RWPE2 (cell line): Measurements from ENCODE around the gene ADAMTS16.
"Not testable (repeated sequence)": the region's sequence is repeated elsewhere in the genome, so short reads cannot be mapped to it uniquely, and the experiment has no call there.

Source experiments
- ATAC-seq: fragments of 200-7000 bp; cut with Tn5 transposase; 3 replicates; pipeline ENCODE4 v1.9.1; 2021; ENCODE audit warnings: low read depth
- DNase-seq: peaks from one replicate; pipeline ENCODE4 v3.0.0-alpha.2; 2020; ENCODE audit warnings: low spot score
- H3K27ac ChIP-seq: fragments of 450-650 bp; 2 replicates; pipeline ENCODE4 v1.5.1; 2017; ENCODE audit warnings: mild to moderate bottlenecking; ENCODE audit not compliant: poor library complexity, severe bottlenecking
- H3K27me3 ChIP-seq: fragments of 250-450 bp; sonication (Bioruptor Pico); 2 replicates; pipeline ENCODE4 v1.5.1; 2021; ENCODE audit warnings: mild to moderate bottlenecking, moderate library complexity; ENCODE audit not compliant: insufficient read depth, poor library complexity, severe bottlenecking
- H3K36me3 ChIP-seq: fragments of 250-450 bp; sonication (Bioruptor Pico); 2 replicates; pipeline ENCODE4 v1.5.1; 2020; ENCODE audit warnings: low read depth, mild to moderate bottlenecking, moderate library complexity
- H3K4me1 ChIP-seq: fragments of 250-450 bp; sonication (Bioruptor Pico); 2 replicates; pipeline ENCODE4 v1.5.1; 2021; ENCODE audit warnings: mild to moderate bottlenecking, moderate library complexity; ENCODE audit not compliant: insufficient read depth, poor library complexity, severe bottlenecking
- H3K4me3 ChIP-seq: fragments of 250-450 bp; sonication (Bioruptor Pico); 2 replicates; pipeline ENCODE4 v1.5.1; 2021; ENCODE audit warnings: mild to moderate bottlenecking, moderate library complexity; ENCODE audit not compliant: severe bottlenecking
- H3K9me3 ChIP-seq: fragments of 250-450 bp; sonication (Bioruptor Pico); 2 replicates; pipeline ENCODE4 v1.5.1; 2021; ENCODE audit warnings: mild to moderate bottlenecking, moderate library complexity; ENCODE audit not compliant: severe bottlenecking
- TF ChIP-seq, protein P1 (sequence below): fragments of 450-650 bp; IDR thresholded peaks from one replicate; pipeline ENCODE4 v1.5.1; 2017; ENCODE audit warnings: mild to moderate bottlenecking, moderate library complexity; ENCODE audit not compliant: poor library complexity, severe bottlenecking

Gene ADAMTS16

DNA sequence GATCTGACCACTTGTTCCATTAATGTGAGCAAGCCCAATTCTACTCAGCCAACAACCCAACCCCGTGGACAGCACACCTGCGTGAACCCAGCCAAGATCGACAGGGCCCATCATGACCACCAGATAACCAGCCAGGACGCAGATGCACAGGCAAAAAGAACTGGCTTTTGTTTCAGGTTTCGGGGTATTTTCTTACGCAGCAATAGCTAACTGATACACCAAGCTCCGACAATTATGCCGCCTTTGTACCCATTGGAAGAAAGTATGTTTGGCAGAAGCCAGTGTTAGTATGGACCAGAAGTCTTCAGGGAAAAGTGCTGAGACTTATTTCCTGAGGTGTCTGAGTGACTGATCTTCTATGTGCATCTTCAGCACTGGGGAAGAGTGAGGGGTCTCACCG, 6.0 kb upstream of the ADAMTS16 start:
- Histone ChIP-seq H3K4me1 (no peaks in the 10 kb centered on the region), H3K27me3 (peaks cover 5% of the 10 kb centered on the region), H3K9me3 (no peaks in the 10 kb centered on the region), H3K36me3 (no peaks in the 10 kb centered on the region), H3K27ac (no peak overlapping the region), H3K4me3 (no peak overlapping the region)
- TF ChIP-seq, protein P1, sequence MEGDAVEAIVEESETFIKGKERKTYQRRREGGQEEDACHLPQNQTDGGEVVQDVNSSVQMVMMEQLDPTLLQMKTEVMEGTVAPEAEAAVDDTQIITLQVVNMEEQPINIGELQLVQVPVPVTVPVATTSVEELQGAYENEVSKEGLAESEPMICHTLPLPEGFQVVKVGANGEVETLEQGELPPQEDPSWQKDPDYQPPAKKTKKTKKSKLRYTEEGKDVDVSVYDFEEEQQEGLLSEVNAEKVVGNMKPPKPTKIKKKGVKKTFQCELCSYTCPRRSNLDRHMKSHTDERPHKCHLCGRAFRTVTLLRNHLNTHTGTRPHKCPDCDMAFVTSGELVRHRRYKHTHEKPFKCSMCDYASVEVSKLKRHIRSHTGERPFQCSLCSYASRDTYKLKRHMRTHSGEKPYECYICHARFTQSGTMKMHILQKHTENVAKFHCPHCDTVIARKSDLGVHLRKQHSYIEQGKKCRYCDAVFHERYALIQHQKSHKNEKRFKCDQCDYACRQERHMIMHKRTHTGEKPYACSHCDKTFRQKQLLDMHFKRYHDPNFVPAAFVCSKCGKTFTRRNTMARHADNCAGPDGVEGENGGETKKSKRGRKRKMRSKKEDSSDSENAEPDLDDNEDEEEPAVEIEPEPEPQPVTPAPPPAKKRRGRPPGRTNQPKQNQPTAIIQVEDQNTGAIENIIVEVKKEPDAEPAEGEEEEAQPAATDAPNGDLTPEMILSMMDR: no peak
- DNase-seq (no peak), ATAC-seq (no peak)

DNA sequence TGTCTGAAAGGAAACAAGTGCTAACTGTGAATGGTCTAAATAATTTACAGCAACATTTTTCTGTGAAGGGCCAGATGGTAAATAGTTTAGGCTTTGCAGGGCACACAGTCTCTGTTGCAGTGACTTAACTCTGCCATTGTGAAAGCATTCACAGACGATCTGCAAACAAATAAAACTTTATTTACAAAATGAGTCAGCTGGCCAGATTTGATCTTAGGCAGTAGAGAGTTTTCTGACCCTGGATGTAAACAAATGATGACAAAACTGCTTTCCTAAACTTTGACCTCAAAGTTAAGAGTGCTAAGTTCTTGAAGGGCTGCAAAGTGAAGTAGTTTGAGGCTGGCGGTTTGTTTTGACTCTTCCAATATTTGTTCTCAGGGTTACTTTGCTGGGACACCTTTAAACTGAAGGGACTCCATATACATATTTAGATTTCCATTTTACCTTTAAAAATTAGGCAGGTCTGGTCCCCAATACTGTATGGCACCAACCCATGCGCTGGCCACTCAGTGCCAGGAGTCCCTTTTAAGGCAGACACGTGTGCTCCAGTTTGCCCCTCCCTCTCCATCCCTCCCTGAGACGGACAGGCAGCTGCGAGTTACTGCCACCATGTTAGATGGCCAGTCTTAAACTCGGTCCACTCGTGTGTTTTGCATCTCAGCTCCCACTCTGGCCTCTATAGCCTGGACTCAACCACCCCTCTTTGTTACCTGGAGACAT, 4.0 kb upstream of the ADAMTS16 start:
- ATAC-seq: peak; percentile 22; the same call in 1 of the 3 replicates
- Histone ChIP-seq H3K4me1 (no peaks in the 10 kb centered on the region), H3K4me3 (no peak overlapping the region), H3K27ac (no peak overlapping the region), H3K36me3 (no peaks in the 10 kb centered on the region), H3K9me3 (no peaks in the 10 kb centered on the region), H3K27me3 (peaks cover 25% of the 10 kb centered on the region)
- TF ChIP-seq, protein P1: no peak
- no peak for DNase-seq

DNA sequence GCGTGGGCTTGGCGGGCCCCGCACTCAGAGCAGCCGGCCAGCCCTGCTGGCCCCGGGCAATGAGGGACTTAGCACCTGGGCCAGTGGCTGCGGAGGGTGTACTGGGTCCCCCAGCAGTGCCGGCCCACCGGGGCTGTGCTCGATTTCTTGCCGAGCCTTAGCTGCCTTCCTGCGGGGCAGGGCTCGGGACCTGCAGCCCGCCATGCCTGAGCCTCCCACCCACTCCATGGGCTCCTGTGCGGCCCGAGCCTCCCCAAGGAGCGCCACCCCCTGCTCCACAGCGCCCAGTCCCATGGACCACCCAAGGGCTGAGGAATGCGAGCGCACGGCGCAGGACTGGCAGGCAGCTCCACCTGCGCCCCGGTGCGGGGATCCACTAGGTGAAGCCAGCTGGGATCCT, 2.3 kb upstream of the ADAMTS16 start:
- not testable (repeated sequence) for H3K27ac ChIP-seq, H3K4me3 ChIP-seq, DNase-seq, H3K36me3 ChIP-seq, H3K9me3 ChIP-seq, H3K4me1 ChIP-seq, ATAC-seq
- peaks cover 30% of the 10 kb centered on the region for H3K27me3 ChIP-seq

DNA sequence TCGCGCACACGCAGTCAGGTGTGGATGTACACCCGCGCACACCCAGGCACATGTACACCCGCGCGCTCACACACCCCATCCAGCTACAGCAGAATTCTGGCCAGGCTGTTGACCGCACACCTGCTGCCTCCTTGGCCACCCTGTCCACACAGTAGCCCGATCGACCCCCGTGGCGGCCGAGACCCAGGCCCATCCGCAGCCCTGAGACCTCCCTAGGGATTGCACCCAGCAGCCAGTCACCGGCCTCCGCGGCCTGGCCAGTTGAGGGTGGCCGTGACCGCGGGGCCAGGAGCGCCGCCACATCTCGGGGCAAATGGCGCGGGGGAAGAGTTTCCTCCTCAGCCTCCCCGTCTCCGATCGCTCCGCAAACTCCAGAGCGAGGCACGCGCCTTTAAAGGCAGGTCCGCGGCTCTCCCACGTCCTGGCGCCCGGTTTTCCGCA, 774 bp upstream of the ADAMTS16 start:
- Histone ChIP-seq H3K4me3 (peak overlapping the region; percentile 16), H3K4me1 (no peaks in the 10 kb centered on the region), H3K9me3 (no peaks in the 10 kb centered on the region), H3K36me3 (no peaks in the 10 kb centered on the region), H3K27me3 (peaks cover 30% of the 10 kb centered on the region), H3K27ac (no peak overlapping the region)
- TF ChIP-seq, protein P1: no peak
- ATAC-seq: no peak; the same call in 2 of the 3 replicates
- DNase-seq: no peak

DNA sequence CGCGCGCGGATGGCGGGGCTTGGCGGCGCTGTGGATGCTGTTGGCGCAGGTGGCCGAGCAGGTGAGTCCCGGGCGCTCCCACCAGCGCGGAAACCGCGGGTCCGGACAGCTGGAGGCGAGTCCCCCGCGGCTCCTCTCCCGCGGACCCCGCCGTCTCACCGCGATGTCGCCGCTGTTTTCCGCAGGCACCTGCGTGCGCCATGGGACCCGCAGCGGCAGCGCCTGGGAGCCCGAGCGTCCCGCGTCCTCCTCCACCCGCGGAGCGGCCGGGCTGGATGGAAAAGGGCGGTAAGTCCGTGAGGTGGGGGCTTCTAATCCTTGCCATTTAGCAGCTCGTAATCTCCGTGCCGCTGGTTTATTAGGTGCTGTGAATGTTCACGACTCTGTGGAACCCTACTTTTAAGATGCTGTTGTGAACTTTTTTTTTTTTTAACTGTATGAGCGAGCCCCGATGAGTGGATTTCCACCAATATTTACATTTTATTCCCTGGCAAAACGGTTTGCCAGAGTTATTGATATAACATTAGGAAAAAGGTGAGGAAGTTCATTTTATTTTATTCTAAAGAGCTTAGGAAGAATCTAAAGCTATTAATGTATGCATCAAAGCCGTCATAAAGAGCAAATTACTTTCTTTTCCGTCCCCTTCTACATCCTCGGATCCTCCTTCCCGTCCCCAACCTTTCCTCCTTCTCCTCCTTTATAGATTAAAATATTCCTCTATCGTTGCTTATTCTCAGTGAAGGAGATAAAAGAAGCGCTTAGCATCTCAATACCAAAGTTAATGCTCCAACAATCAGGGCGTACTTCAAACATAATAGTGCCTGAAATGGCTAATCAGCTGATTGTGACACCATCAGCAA, 579 bp downstream of the ADAMTS16 start:
- peaks cover 30% of the 10 kb centered on the region for H3K27me3 ChIP-seq
- TF ChIP-seq, protein P1: no peak
- no peaks in the 10 kb centered on the region for H3K9me3 ChIP-seq
- H3K36me3 ChIP-seq: no peaks in the 10 kb centered on the region
- peak; percentile 21 for ATAC-seq
- DNase-seq: no peak
- no peak overlapping the region for H3K27ac ChIP-seq
- H3K4me1 ChIP-seq: peaks cover 6% of the 10 kb centered on the region
- H3K4me3 ChIP-seq: peak overlapping the region; percentile 16
